NT2/D1 (cell line): ENCODE measurements around the gene HLF.

Source experiments
- DNase-seq: peaks from one replicate; pipeline ENCODE4 v3.0.0-alpha.2; 2011; ENCODE audit warnings: low read depth, low spot score
- H3K27me3 ChIP-seq: 2 replicates; pipeline ENCODE4 v1.6.0; 2011; ENCODE audit warnings: mild to moderate bottlenecking; ENCODE audit not compliant: insufficient read length, insufficient read depth
- H3K36me3 ChIP-seq: 2 replicates; pipeline ENCODE4 v1.6.1; 2011; ENCODE audit warnings: mild to moderate bottlenecking, low read length, mixed read lengths; ENCODE audit not compliant: insufficient read depth, insufficient read length
- H3K4me1 ChIP-seq: 2 replicates; pipeline ENCODE4 v1.5.1; 2011; ENCODE audit not compliant: insufficient read depth, insufficient read length
- H3K4me3 ChIP-seq: 2 replicates; pipeline ENCODE4 v1.5.1; 2011; ENCODE audit warnings: low read depth; ENCODE audit not compliant: insufficient read length
- H3K9ac ChIP-seq: 2 replicates; pipeline ENCODE4 v1.6.0; 2011; ENCODE audit warnings: low read depth; ENCODE audit not compliant: insufficient read length
- H3K9me3 ChIP-seq: 2 replicates; pipeline ENCODE4 v1.5.1; 2011; ENCODE audit warnings: mild to moderate bottlenecking, low read length; ENCODE audit not compliant: insufficient read depth
- SUZ12 ChIP-seq: IDR thresholded peaks from 2 replicates; pipeline ENCODE4 v1.6.1; 2011; ENCODE audit not compliant: insufficient read length, insufficient read depth; ENCODE audit errors: extremely low read depth
- YY1 ChIP-seq: IDR thresholded peaks from 2 replicates; pipeline ENCODE4 v1.6.1; 2011; ENCODE audit not compliant: insufficient read length, insufficient read depth
- ZNF274 ChIP-seq: IDR thresholded peaks from 2 replicates; pipeline ENCODE4 v1.6.1; 2011; ENCODE audit warnings: mild to moderate bottlenecking, low read depth, low read length

Gene HLF

GRCh38 chr17:55278173-55278961 is 13.6 kb downstream of the HLF start:
- TF ChIP-seq YY1 = no peak
- TF ChIP-seq SUZ12 = no peak
- no peak for TF ChIP-seq ZNF274
- H3K27me3 ChIP-seq = no peaks in the 10 kb centered on the region
- H3K4me1 ChIP-seq = no peaks in the 10 kb centered on the region
- H3K36me3 ChIP-seq = no peaks in the 10 kb centered on the region
- DNase-seq = no peak
- no peak overlapping the region for H3K9ac ChIP-seq
- no peak overlapping the region for H3K4me3 ChIP-seq
- H3K9me3 ChIP-seq = no peaks in the 10 kb centered on the region

- no peak for TF ChIP-seq SUZ12
- no peak for TF ChIP-seq ZNF274
- no peak for TF ChIP-seq YY1
- no peaks in the 10 kb centered on the region for H3K4me1 ChIP-seq
- no peaks in the 10 kb centered on the region for H3K36me3 ChIP-seq
- H3K9ac ChIP-seq = no peak overlapping the region
- DNase-seq = no peak
- no peaks in the 10 kb centered on the region for H3K9me3 ChIP-seq
- H3K27me3 ChIP-seq = no peaks in the 10 kb centered on the region
- no peak overlapping the region for H3K4me3 ChIP-seq
Measured at GRCh38 chr17:55279203-55279602, 14.4 kb downstream of the HLF start.

- Histone ChIP-seq H3K9ac (no peak overlapping the region), H3K4me1 (no peaks in the 10 kb centered on the region), H3K4me3 (no peak overlapping the region), H3K9me3 (no peaks in the 10 kb centered on the region), H3K36me3 (no peaks in the 10 kb centered on the region), H3K27me3 (no peaks in the 10 kb centered on the region)
- DNase-seq = no peak
- TF ChIP-seq ZNF274 = no peak
- TF ChIP-seq YY1 = no peak
- TF ChIP-seq SUZ12 = no peak
Measured at GRCh38 chr17:55279788-55280187, 15.0 kb downstream of the HLF start.

GRCh38 chr17:55280212-55280611 is 15.5 kb downstream of the HLF start:
- Histone ChIP-seq H3K27me3 (no peaks in the 10 kb centered on the region), H3K36me3 (no peaks in the 10 kb centered on the region), H3K4me1 (no peaks in the 10 kb centered on the region), H3K4me3 (no peak overlapping the region), H3K9me3 (no peaks in the 10 kb centered on the region), H3K9ac (no peak overlapping the region)
- DNase-seq = no peak
- TF ChIP-seq SUZ12 (no peak), YY1 (no peak), ZNF274 (no peak)

GRCh38 chr17:55281649-55282378 is 17.1 kb downstream of the HLF start:
- TF ChIP-seq SUZ12 (no peak), YY1 (no peak), ZNF274 (no peak)
- no peak overlapping the region for H3K4me3 ChIP-seq
- no peak for DNase-seq
- H3K9me3 ChIP-seq = no peaks in the 10 kb centered on the region
- H3K27me3 ChIP-seq = no peaks in the 10 kb centered on the region
- no peaks in the 10 kb centered on the region for H3K4me1 ChIP-seq
- no peaks in the 10 kb centered on the region for H3K36me3 ChIP-seq
- H3K9ac ChIP-seq = no peak overlapping the region

- no peak for DNase-seq
- H3K9ac ChIP-seq = no peak overlapping the region
- H3K36me3 ChIP-seq = no peaks in the 10 kb centered on the region
- no peaks in the 10 kb centered on the region for H3K9me3 ChIP-seq
- H3K4me3 ChIP-seq = no peak overlapping the region
- H3K4me1 ChIP-seq = no peaks in the 10 kb centered on the region
- no peak for TF ChIP-seq ZNF274
- TF ChIP-seq SUZ12 = no peak
- no peak for TF ChIP-seq YY1
- H3K27me3 ChIP-seq = no peaks in the 10 kb centered on the region
Measured at GRCh38 chr17:55282379-55282702, 17.6 kb downstream of the HLF start.

GRCh38 chr17:55282741-55283140 is 18.0 kb downstream of the HLF start:
- H3K9me3 ChIP-seq = no peaks in the 10 kb centered on the region
- H3K9ac ChIP-seq = no peak overlapping the region
- no peaks in the 10 kb centered on the region for H3K4me1 ChIP-seq
- DNase-seq = no peak
- H3K4me3 ChIP-seq = no peak overlapping the region
- TF ChIP-seq SUZ12 (no peak), YY1 (no peak), ZNF274 (no peak)
- H3K36me3 ChIP-seq = no peaks in the 10 kb centered on the region
- H3K27me3 ChIP-seq = no peaks in the 10 kb centered on the region
